ENCODE measurements around the gene ERBB4.

DNA sequence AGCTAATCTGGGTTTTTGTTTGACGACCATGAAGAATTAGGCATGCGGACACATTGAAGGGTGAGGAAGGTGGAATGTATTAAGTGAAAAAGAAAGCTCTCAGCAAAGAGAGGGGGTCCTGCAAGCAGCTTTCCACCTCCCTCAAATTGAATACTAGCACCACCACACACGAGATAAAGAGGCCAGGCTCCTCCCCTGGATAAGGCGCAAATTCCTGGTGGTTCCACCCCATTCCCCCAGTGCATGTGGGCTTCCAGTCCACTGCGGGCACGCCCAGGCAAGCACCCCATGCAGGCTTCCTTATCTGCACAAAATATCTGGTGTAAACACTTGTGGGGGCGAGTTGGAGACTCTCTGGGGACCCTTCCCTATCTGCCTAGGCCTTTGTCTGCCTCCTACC is 1124.9 kb downstream of the ERBB4 start:
- TF ChIP-seq, protein P1, sequence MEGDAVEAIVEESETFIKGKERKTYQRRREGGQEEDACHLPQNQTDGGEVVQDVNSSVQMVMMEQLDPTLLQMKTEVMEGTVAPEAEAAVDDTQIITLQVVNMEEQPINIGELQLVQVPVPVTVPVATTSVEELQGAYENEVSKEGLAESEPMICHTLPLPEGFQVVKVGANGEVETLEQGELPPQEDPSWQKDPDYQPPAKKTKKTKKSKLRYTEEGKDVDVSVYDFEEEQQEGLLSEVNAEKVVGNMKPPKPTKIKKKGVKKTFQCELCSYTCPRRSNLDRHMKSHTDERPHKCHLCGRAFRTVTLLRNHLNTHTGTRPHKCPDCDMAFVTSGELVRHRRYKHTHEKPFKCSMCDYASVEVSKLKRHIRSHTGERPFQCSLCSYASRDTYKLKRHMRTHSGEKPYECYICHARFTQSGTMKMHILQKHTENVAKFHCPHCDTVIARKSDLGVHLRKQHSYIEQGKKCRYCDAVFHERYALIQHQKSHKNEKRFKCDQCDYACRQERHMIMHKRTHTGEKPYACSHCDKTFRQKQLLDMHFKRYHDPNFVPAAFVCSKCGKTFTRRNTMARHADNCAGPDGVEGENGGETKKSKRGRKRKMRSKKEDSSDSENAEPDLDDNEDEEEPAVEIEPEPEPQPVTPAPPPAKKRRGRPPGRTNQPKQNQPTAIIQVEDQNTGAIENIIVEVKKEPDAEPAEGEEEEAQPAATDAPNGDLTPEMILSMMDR (conservative IDR thresholded peaks at IDR 0.05; ENCODE audit: low read length) = no peak
- no peak for TF ChIP-seq EZH2phosphoT487 (IDR thresholded peaks at IDR 0.05; ENCODE audit: borderline replicate concordance, low read depth, low read length)
